GM21786 (cell line): Measurements from ENCODE around the gene MED17.
"Not testable (repeated sequence)": the region's sequence is repeated elsewhere in the genome, so short reads cannot be mapped to it uniquely, and the experiment has no call there.

Experiments
- ATAC-seq: cut with Tn5 transposase; IDR thresholded peaks from one replicate; pipeline ENCODE4 v1.9.1; 2021; ENCODE audit not compliant: unreplicated experiment

The MED17 gene

DNA sequence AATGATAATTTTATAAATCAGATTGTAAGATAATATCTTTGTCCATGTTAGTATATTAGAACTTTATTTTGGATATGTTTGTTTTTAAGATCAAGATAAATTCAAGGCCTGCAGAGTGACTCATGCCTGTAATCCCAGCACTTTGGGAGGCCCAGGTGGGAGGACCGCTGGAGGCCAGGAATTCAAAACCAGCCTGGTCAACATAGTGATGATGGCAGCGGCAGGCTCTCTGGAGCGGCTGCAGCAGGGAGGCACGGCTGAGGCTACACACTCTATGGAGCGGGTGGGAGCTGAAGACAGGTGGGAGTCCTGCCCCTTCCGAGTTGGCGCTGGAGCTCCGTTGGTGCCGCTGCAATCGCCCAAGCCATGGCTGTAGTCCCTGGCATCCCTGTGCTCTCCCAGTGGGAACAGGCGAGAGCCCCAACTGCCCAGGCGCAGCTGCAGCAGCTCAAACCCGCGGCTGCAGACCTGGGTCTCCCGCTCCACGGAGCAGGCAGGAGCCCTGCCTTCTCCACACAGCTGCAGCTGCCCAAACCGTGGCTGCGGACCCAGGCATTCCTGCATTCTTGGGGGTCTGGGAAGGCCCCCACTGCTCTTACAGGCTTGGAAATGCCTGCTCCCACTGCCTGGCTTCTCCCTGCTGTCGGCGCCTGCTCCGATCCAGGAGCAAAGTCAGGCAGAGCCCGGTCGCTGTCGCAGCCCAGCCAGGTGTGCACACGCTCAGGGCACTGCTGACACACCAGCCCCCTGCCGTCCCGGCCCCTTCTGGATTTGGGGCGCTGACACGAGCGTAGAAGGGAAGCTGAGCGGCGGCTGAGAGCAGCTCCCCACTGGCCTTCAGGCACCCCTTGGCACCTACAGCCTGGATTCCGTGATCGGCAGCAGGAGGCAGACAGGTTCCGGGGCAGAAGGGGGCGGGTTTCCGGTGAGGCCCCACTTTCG lies 25.9 kb upstream of the MED17 start:
- ATAC-seq = no peak

DNA sequence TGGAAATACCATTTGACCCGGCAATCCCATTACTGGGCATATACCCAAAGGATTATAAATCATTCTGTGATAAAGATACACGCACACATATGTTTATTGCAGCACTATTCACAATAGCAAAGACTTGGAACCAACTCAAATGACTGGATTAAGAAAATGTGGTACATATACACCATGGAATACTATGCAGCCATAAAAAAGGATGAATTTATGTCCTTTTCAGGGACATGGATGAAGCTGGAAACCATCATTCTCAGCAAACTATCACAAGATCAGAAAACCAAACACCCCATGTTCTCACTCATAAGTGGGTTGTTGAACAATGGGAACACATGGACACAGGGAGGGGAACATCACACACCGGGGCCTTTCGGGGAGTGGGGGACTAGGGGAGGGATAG lies 25.0 kb upstream of the MED17 start:
- not testable (repeated sequence) for ATAC-seq

DNA sequence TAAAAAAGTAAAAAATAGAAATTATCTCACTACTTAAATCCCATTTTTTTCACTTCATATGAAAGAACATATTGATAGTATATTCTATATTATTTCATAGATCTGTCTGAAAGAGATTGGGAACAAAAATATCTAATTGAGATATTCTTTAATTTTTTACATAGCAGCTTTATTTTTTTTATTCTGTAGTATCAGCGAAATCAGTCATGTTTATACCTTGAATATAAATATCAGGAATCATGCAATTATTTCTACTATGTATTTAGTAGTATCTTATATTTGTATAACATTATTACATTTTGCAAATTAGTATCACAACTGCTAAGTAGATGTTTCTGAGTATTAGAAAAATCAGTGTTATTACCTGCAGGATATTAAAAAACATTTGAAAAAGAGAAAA lies 22.2 kb upstream of the MED17 start:
- ATAC-seq = no peak

DNA sequence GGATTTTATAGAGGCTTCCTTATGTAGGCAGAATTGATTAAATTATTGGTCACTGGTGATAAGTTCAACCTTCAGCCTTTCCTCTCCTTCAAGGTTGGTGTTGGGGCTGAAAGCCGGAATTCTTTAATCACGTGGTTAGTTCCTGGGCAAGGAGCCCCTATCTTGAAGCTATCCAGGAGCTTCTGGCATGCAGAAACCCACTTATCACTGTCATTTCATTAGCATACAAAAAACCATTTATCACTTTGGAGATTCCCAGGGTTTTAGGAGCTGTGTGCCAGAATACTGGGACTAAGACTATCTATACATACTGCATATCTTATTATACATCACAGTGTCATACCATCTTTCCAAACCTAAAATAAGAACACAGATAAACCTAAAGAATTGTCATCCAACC lies 18.5 kb upstream of the MED17 start:
- no peak for ATAC-seq

DNA sequence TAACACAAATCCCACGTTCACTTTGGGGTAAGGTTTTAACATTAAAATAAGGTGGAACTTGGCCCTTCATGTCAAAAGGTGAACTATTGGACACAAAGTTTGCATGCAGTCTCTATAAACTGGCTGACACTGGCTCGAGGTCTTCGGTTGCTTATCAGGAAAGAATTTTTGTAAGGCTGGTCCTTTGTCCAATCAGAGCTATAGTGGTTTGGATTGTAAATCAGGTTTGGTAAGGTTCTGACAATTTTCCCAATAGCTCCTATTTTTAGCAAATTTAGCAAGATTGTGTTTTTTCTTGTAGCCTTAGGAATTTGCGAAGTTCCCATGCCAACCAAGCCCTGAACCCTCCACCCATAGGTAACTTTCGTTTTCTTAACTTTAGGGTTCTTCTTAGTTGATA lies 17.6 kb upstream of the MED17 start:
- ATAC-seq = no peak

DNA sequence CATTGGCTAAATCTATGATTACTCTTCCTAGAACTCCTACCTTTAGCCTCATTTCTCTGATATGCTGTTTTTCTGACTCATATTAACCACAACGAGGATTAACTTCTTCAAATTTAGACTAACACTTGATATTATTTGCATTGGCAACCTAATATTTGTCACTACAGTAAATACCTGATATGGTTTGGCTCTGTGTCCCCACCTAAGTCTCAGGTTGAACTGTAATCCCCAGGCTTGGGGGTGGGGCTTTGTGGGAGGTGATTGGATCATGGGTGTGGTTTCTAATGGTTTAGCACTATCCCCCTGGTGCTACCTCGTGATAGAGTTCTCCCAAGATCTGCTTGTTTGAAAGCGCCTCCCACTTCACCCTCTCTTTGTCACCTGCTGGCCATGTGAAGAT lies 17.1 kb upstream of the MED17 start:
- ATAC-seq = no peak

DNA sequence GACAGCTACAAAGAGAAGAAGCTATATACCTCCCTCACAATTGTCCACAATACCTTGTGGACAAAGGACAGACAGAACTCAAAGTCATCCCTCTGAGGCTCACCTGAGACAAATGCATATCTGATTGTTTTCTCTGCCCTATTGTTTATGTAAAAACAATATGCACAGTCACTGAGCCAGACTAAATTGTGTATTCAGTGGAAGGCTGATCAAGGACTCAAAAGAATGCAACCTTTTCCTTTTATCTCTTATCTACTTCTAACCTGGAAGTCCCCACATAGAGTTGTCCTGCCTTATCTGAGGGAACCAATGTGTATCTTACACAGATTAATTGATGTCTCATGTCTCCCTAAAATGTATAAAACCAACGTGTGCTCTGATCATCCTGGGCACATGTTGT lies 13.9 kb upstream of the MED17 start:
- ATAC-seq = no peak

DNA sequence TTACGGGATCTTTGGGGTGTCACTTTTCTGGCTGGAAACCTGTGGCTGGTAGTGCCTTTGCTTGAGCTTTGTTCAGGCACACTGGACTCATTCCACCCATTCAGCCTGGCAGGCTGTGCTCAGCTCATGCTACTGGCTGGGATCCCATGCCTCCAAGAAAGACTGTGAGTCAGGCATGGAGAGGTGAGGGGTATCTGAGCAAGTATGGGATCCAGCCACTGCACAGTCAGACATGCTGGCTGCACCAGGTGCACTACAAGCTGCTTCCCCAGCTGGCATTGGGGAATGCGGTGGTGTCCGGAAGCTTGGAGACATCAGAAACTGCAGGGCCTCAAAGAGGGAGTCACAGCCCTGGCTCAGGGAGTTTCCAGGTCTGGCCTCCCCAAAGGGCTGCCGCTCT lies 12.0 kb upstream of the MED17 start:
- ATAC-seq = no peak

DNA sequence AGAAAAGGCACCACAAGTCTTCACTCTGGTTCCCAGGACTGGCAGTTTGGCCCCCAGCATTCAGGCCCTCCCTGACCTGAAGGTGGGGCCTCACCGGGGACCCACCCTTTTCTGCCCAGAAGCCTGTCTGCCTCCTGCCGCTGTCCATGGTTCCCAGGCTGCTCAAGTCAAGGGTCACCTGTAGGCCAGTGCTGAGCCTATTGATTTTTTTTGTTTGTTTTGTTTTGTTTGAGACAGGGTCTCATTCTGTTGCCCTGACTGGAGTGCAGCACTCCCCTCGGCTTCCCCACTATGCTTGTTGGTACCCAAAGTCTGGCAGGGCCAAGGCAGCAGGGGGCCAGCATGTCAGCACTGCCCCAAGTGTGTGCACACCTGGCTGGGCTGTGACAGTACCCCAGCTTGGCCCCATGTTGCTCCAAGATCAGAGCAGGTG lies 11.0 kb upstream of the MED17 start:
- no peak for ATAC-seq

DNA sequence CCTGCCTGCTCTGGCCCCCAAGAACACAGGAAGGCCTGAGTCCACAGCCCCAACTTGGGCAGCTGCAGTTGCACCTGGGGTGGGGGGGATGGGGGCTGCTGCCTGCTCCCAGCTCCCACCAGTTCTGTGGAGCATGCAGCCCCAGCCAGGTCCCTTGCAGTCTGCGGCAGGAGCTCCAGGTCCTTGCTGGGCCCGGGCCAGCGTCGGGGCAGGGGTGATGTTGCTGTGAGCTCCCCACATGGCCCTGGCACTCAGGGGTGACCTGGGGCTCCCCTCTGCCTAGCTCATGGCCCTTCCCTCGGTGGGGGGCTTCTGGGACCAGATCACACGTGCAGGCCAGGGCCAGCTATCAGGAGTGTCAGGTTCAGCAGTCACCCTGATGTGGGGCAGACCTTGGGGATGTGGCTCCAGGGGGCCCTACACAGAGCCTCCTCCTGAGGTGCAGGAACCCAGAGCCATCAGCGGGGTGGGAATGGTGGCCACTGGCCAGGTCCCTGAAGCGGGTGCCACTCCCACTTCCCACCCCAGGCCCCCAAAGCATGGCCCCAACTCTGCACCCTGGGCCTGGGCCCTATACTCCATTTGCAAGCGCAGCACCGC lies 10.4 kb upstream of the MED17 start:
- ATAC-seq = no peak

DNA sequence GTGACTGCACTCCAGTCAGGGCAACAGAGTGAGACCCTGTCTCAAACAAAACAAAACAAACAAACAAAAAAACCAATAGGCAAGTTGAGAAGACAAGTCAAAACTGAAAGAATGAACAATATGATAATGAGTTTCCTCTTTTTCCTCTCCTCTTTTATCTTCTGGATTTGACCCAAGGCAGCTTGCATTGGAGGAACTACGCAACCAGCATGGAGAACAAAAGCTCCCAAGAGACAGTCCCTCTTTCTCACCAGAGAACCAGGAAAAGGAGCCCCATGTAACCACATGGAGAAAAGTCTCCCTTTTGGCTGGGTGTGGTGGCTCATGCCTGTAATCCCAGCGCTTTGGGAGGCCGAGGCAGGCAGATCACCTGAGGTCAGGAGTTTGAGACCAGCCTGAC lies 9.5 kb upstream of the MED17 start:
- ATAC-seq = not testable (repeated sequence)

DNA sequence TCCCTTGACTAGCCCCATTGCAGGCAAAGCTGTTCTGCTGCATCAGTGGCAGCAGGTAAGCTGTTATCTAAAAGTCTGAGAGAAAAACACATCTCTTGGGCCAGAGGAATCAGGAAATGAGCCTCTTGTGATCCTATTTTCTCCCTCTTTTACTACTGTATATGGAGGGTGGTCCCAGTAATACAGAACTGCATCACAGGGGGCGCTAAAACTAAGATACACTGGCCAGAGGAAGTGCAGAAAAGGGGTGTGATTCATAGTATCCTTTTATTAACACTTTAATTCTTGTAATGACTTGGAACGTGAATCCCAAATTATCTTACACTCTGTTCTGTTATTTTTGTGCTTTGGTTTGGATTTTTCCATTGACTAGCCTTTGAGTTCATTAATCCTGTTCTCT lies 8.8 kb upstream of the MED17 start:
- no peak for ATAC-seq

DNA sequence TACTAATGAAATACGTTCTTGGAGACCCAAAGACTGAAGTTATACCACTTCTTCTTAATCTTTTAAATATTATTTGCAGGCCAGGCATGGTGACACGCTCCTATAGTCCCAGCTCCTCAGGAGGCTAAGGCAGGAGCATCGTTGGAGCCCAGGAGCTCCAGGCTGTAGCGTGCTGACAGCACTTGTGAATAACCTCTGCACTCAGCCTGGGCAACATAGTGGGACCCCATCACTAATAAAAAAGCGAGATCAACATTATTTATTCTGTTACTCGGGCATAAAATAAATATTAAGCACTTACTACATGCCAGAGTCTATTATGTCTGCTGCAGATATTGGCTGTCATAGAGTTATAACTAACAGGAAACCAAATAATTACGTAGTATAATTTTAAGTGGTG lies 720 bp upstream of the MED17 start:
- no peak for ATAC-seq

DNA sequence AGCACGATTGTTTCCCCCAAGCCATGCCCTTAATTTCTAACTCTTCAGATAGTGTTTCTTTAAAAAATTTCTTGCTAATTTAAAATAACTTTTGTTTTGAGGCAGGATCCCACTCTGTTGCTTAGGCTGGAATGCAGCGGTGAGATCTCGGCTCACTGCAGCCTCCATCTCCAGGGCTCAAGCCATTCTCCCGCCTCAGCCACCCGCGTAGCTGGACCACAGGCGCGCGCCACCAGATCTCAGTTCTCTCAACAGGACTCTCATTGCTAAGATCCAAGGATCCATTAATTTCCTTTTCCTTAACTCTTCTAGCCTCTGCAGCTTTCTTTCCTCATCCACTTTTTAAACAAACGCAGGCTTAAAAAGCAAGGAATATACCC lies 327 bp upstream of the MED17 start:
- peak; percentile 47 for ATAC-seq

DNA sequence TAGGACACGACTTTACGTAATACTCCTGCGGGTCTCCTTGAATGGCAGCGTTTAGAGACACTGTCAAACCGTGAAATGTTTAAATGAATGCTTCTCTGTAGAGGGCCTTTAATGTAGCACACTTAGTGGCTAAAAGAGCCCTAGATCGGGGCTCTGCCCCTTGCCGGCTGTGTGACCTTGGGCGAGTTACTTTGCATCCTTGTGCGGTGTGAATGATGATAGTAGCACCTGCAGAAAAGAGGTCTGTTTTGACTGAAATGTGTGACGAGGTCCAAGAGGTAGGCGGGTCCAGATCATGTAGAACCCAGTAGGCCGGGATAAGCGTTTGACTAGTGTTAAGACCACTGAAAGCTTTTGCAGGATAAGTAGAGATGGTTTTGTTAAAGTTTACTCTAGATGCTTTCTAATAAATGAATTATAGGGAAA lies 866 bp downstream of the MED17 start:
- peak; percentile 18 for ATAC-seq

DNA sequence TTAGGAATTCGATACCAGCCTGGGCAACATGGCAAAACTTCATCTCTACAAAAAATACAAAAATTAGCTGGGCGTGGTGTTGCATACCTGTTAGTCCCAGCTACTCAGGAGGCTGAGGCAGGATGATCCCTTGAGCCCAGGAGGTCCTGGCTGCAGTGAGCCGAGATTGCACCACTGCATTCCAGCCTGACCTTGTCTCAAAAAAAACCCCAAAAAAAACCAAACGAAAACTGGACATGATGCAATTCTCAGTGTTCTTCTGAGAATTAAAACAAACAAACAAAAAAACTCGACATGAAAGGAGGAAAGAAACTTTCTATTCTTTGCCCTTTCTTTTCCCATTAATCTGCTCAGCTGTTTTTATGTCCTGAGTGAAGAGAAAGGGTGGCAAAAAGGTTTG lies 7.4 kb downstream of the MED17 start:
- no peak for ATAC-seq

DNA sequence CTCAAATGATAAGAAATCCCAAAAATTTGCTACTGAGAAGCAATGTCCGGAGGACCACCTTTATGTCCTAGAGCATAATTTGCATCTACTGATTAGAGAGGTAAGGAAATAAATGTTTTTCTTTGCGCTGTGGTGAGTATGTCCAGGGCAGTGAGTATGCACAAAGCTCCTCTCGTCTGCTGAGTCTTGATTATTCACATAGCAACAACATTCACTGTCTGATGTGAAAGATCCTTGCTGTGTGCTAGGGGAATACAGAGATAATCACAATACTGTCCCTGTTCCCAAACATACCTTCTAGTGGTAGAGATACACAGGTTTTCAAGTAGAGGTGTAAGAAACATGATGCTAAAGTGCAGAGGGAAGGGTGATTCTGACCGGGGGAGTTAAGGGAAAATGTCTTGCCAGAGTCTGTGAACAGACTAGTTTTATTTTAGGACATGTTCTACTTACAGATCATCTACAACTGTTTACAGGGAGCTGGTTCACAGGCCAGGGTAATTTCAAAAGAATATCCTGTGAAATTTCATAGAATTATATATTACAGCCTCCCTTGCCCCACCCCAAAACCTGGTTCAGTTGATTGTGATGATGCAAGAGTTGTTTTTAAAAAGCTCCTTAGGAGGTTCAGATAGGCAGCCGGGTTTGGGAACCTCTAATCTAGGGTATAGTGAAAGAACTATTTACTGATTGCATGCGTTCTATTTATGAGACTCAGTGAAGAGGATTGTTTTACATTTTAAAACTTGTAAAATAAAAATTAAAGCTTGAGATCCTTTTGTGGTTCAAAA lies 12.6 kb downstream of the MED17 start:
- ATAC-seq = no peak

DNA sequence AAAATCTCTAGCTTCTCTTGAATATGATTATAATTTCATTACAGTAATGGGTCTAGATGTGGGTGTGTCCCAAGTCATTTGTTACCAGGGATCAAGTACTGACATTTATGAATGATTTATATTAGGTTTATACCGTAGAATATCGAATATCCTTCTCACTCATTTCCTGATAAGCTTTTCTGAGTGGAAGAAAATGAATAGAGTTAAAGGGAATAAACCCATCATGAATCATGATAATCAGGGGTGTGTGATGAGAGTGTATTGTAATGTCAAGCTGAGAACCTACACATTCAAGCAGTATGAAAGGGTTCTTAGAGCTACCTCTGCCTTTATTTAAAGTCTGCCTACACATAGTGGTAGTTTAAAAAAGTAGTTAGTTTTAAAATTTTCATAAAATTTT lies 17.3 kb downstream of the MED17 start:
- no peak for ATAC-seq

DNA sequence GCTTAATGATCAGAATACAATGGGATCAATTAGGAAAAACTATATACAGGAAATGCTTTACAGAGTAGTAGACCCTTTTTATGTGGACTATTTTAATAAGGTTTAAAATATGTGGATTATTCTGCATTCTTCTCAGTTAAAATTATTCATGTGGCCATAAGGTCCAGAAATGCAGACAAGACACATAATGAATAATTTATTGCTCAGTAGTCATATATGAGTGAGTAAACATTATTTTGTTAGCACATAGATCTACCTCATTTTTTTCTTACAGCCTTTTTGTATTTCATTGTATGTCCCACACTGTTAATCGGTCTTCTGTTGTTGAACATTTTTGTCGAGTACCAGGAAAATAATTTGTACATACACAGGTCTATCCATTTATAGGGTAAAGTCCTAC lies 20.8 kb downstream of the MED17 start:
- ATAC-seq = no peak

DNA sequence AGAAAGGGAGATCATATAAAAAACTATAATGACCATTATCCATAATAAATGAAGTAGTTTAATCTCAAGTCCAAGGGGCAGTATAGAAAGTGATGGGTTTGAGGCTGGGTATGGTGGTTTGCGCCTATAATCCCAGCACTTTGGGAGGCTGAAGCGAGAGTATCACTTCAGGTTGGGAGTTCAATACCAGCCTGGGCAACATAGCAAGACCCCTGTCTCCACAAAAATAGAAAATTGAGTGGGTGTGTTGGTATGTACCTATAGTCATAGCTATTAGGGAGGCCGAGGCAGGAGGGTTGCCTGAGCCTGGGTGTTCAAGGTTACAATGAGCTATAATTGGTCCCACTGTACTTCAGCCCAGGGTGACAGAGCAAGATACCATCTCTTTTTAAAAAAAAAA lies 23.9 kb downstream of the MED17 start:
- ATAC-seq = no peak

DNA sequence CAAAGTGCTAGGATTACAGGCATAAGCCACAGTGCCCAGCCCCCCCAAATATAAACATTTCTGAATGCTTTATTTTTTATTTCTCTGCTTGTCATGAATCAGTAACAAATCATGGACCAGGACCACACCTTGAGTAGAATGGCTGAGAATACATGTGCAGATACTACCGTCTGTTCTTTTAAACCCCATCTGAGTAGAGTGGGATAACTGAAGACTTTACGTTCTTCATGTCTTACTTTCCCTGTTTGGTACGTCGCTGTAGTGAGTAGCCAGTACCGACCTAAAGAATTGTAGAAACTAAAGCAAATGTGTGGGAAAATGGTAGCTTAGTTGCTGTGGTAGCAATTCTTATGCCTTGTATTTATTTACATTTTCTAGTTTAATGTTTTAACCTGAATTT lies 29.9 kb downstream of the MED17 start:
- no peak for ATAC-seq
